H1 (cell line): ENCODE measurements around the gene ST8SIA2. TPM values are rescaled to one million over a fixed set of nuclear protein-coding genes. Genes with fewer than 3 reads are reported as not detected.

Source experiments
- CTCF ChIA-PET: fragments of 300-600 bp; sonication (Branson Sonifier 250); formaldehyde crosslinking; loops from one replicate; lab custom pipeline; 2021; ENCODE audit not compliant: partially characterized antibody; lab: Charles Lee
- POLR2A ChIA-PET: fragments of 300-600 bp; sonication (Branson Sonifier 250); formaldehyde crosslinking; loops from one replicate; lab custom pipeline; 2021; ENCODE audit warnings: inconsistent platforms; ENCODE audit not compliant: partially characterized antibody; lab: Charles Lee
- DNase-seq, 2 experiments: peaks; one replicate each; pipeline versions ENCODE4 v3.0.0 to v3.0.0-alpha.2; 2010 to 2022; ENCODE audit warnings: low spot score in 2 of 2, low read depth in 1 of 2, mixed read lengths in 1 of 2
- FAIRE-seq: peaks from 2 replicates; lab custom pipeline; 2011; peaks lifted over from hg19 to GRCh38; lab: Jason Lieb, UNC
- H2AFZ ChIP-seq: 2 replicates; pipeline ENCODE4 v1.8.1; 2012; ENCODE audit warnings: low read length, inconsistent platforms
- H2AK5ac ChIP-seq: 2 replicates; pipeline ENCODE4 v1.6.1; 2013; ENCODE audit warnings: low read depth, low read length
- H2BK120ac ChIP-seq: replicated peaks from 2 replicates; pipeline ENCODE3; 2013; ENCODE audit warnings: low read depth, low read length, inconsistent platforms
- H2BK12ac ChIP-seq: 2 replicates; pipeline ENCODE4 v1.6.1; 2013; ENCODE audit warnings: low read depth, low read length
- H2BK15ac ChIP-seq: 2 replicates; pipeline ENCODE4 v1.6.1; 2013; ENCODE audit warnings: low read length
- H2BK20ac ChIP-seq: 2 replicates; pipeline ENCODE4 v1.6.1; 2013; ENCODE audit warnings: low read length
- H2BK5ac ChIP-seq: 2 replicates; pipeline ENCODE4 v1.6.1; 2013; ENCODE audit warnings: low read depth, low read length
- H3K14ac ChIP-seq: 2 replicates; pipeline ENCODE4 v1.6.1; 2013; ENCODE audit warnings: inconsistent platforms; ENCODE audit not compliant: insufficient read length
- H3K18ac ChIP-seq: 2 replicates; pipeline ENCODE4 v1.6.1; 2013; ENCODE audit warnings: low read length; ENCODE audit errors: extremely low read depth
- H3K23ac ChIP-seq: 2 replicates; pipeline ENCODE4 v1.6.1; 2013; ENCODE audit warnings: inconsistent platforms; ENCODE audit not compliant: insufficient read length
- H3K23me2 ChIP-seq: 2 replicates; pipeline ENCODE4 v1.6.1; 2013; ENCODE audit warnings: low read depth, low read length
- H3K27ac ChIP-seq: 2 replicates; pipeline ENCODE4 v1.6.1; 2011; ENCODE audit warnings: low read depth, low read length, inconsistent platforms
- H3K27me3 ChIP-seq, 4 experiments: replicated peaks in 1 of 4; 1 replicate in 1 of 4; 2 replicates in 3 of 4; pipeline versions ENCODE4 v1.6.1 to v1.8.1; 2011 to 2013; ENCODE audit warnings: low read length in 3 of 4, mild to moderate bottlenecking in 3 of 4, inconsistent platforms in 2 of 4, mixed read lengths in 2 of 4, moderate library complexity in 1 of 4; ENCODE audit not compliant: control insufficient read depth in 3 of 4, insufficient read depth in 3 of 4; ENCODE audit errors: extremely low read depth in 1 of 4
- H3K36me3 ChIP-seq, 4 experiments: 2 replicates each; pipeline versions ENCODE4 v1.6.1 to v1.8.1; 2011 to 2013; ENCODE audit warnings: mild to moderate bottlenecking in 4 of 4, low read length in 3 of 4, moderate library complexity in 2 of 4, control low read depth in 1 of 4, inconsistent platforms in 1 of 4; ENCODE audit not compliant: insufficient read depth in 4 of 4, control insufficient read depth in 2 of 4
- H3K4ac ChIP-seq: replicated peaks from 2 replicates; pipeline ENCODE3; 2013; ENCODE audit warnings: low read length, low read depth, mixed read lengths, inconsistent platforms; ENCODE audit not compliant: insufficient read length
- H3K4me1 ChIP-seq, 4 experiments: replicated peaks in 1 of 4; 1 replicate in 1 of 4; 2 replicates in 3 of 4; pipeline versions ENCODE4 v1.6.1 to v1.8.1; 2011 to 2013; ENCODE audit warnings: low read length in 3 of 4, inconsistent platforms in 2 of 4, mixed read lengths in 1 of 4; ENCODE audit not compliant: insufficient read depth in 4 of 4, control insufficient read depth in 3 of 4
- H3K4me2 ChIP-seq, 2 experiments: 2 replicates each; pipeline versions ENCODE4 v1.6.1 to v1.8.1; 2011 to 2013; ENCODE audit warnings: low read depth in 2 of 2, low read length in 2 of 2, control low read depth in 1 of 2, inconsistent platforms in 1 of 2, mild to moderate bottlenecking in 1 of 2; ENCODE audit not compliant: insufficient read depth in 1 of 2
- H3K4me3 ChIP-seq, 4 experiments: fragments of 200-600, 300-600 bp in 1 of 4; sonication (generic), shearing (Covaris generic), sonication (Bioruptor Twin) in 1 of 4; 2 replicates each; pipeline versions ENCODE4 v1.5.1 to v1.8.1; 2011 to 2016; ENCODE audit warnings: low read length in 4 of 4, low read depth in 3 of 4, control low read depth in 2 of 4, inconsistent platforms in 2 of 4, mild to moderate bottlenecking in 2 of 4, mixed read lengths in 1 of 4, moderate library complexity in 1 of 4; ENCODE audit not compliant: insufficient read depth in 2 of 4; ENCODE audit errors: extremely low read depth in 1 of 4
- H3K56ac ChIP-seq: replicated peaks from 2 replicates; pipeline ENCODE3; 2013; ENCODE audit warnings: low read depth, mild to moderate bottlenecking, mixed read lengths, low read length, inconsistent platforms; ENCODE audit not compliant: insufficient read length
- H3K79me1 ChIP-seq: 2 replicates; pipeline ENCODE4 v1.6.1; 2013; ENCODE audit warnings: low read depth, low read length, control low read depth
- H3K79me2 ChIP-seq, 2 experiments: 2 replicates each; pipeline versions ENCODE4 v1.6.1 to v1.8.1; 2012 to 2013; ENCODE audit warnings: low read length in 2 of 2, mild to moderate bottlenecking in 2 of 2, inconsistent platforms in 1 of 2; ENCODE audit not compliant: insufficient read depth in 2 of 2, control insufficient read depth in 1 of 2
- H3K9ac ChIP-seq, 4 experiments: replicated peaks in 1 of 4; 1 replicate in 1 of 4; 2 replicates in 3 of 4; pipeline versions ENCODE4 v1.6.1 to v1.8.1; 2011 to 2013; ENCODE audit warnings: low read depth in 3 of 4, low read length in 3 of 4, control low read depth in 2 of 4, mild to moderate bottlenecking in 2 of 4, moderate library complexity in 2 of 4, inconsistent platforms in 1 of 4; ENCODE audit errors: extremely low read depth in 1 of 4
- H3K9me3 ChIP-seq, 2 experiments: 2 replicates each; pipeline versions ENCODE4 v1.6.1 to v1.8.1; 2012 to 2013; ENCODE audit warnings: mild to moderate bottlenecking in 2 of 2, moderate library complexity in 2 of 2, control low read depth in 1 of 2, inconsistent platforms in 1 of 2, low read depth in 1 of 2, low read length in 1 of 2, mixed read lengths in 1 of 2; ENCODE audit not compliant: insufficient read depth in 2 of 2
- H4K20me1 ChIP-seq, 2 experiments: replicated peaks in 1 of 2; 2 replicates each; pipeline versions ENCODE3 to v1.8.1; 2011 to 2013; ENCODE audit warnings: inconsistent platforms in 2 of 2, low read length in 2 of 2, mild to moderate bottlenecking in 1 of 2; ENCODE audit not compliant: insufficient read depth in 2 of 2, control insufficient read depth in 1 of 2
- H4K5ac ChIP-seq: 2 replicates; pipeline ENCODE4 v1.6.1; 2013; ENCODE audit warnings: low read length, low read depth, mixed read lengths, inconsistent platforms; ENCODE audit not compliant: insufficient read length
- H4K8ac ChIP-seq: 2 replicates; pipeline ENCODE4 v1.8.0; 2013; ENCODE audit warnings: mild to moderate bottlenecking, moderate library complexity, low read length, inconsistent platforms; ENCODE audit not compliant: insufficient read depth; ENCODE audit errors: extremely low read depth
- H4K91ac ChIP-seq: replicated peaks from 2 replicates; pipeline ENCODE3; 2013; ENCODE audit warnings: low read length, mixed read lengths, inconsistent platforms; ENCODE audit not compliant: insufficient read length
- WGBS, 2 experiments: shearing (Covaris generic) in 1 of 2; methylation state at CpG; one replicate each; pipeline versions ENCODE4 v1.1.6 to v1.1.7; 2013 to 2015; ENCODE audit warnings: low lambda C conversion rate in 2 of 2, mixed read lengths in 2 of 2, inconsistent platforms in 1 of 2, low coverage in 1 of 2, missing lambda C conversion rate in 1 of 2; ENCODE audit not compliant: insufficient replicate concordance in 2 of 2, insufficient coverage in 1 of 2, insufficient read length in 1 of 2; ENCODE audit errors: extremely low coverage in 1 of 2, missing lambda C conversion rate in 1 of 2; 5-methylcytosine and 5-hydroxymethylcytosine counted together
- polyA plus RNA-seq, 7 experiments: library from polyadenylated mRNA; depleted of rRNA in 3 of 7; stranded (reverse) in 5 of 7; unstranded in 2 of 7; fragments of >200 nt in 5 of 7; fragments of 200-250 nt in 2 of 7; gene quantifications; 1 replicate in 5 of 7; 2 replicates in 1 of 7; 4 replicates in 1 of 7; pipeline versions ENCODE4 v1.2.1 to v1.2.3, GENCODE V29; 2011 to 2013; ENCODE audit warnings: missing spikeins in 2 of 7, mixed read lengths in 2 of 7
- total RNA-seq: library from RNA; stranded (reverse); fragmentation: NEBNext Ultra II Directional; extraction: Animal tissue kit (Norgen Biotek cat#: 25700); gene quantifications from 2 replicates; pipeline ENCODE4 v1.2.1, GENCODE V29; 2021

The ST8SIA2 gene
- total and polyA plus RNA-seq, 2 of the 8 experiments (the other 6 are each of a cell fraction or from before 2014, with no cell fraction given) = 3.0 to 4.5 TPM

- peak overlapping the region in 1 of 2 experiments; percentile 18; a peak in 1 of 4 replicates for H3K4me2 ChIP-seq
- no peak overlapping the region for H3K23ac ChIP-seq
- H3K4ac ChIP-seq = no peak overlapping the region
- CTCF ChIA-PET = interaction anchor here (0.8 to 1.6 kb wide), 3 partner anchors 10 to 39 kb away, joined by 4 read pairs; no protein-coding TSS in a partner anchor
- POLR2A ChIA-PET = interaction anchor here (1.1 kb wide), 1 partner anchor 9 kb away, joined by 3 read pairs; no protein-coding TSS in a partner anchor
- H3K4me3 ChIP-seq = no peak overlapping the region
- DNase-seq = no peak
- no peak for FAIRE-seq
- no peak overlapping the region for H4K91ac ChIP-seq
- no peak overlapping the region for H4K5ac ChIP-seq
- H2BK20ac ChIP-seq = no peak overlapping the region
- H2BK120ac ChIP-seq = no peak overlapping the region
- no peaks in the 10 kb centered on the region for H3K36me3 ChIP-seq
- H2BK15ac ChIP-seq = no peak overlapping the region
- H2AFZ ChIP-seq = no peak overlapping the region
- no peaks in the 10 kb centered on the region for H3K79me2 ChIP-seq
- H3K9me3 ChIP-seq = no peaks in the 10 kb centered on the region
- H3K27me3 ChIP-seq = no peaks in the 10 kb centered on the region
- no peak overlapping the region for H4K8ac ChIP-seq
- no peak overlapping the region for H3K18ac ChIP-seq
- WGBS, 2 experiments = 100% methylated on average over 1 of the region's 1 CpG; no CpG with 5 or more reads in 1 of the 2 experiments
- H3K79me1 ChIP-seq = 0 out of 2 replicates have a peak, but pooled peaks cover 2% of the 10 kb centered on the region
- no peak overlapping the region for H2BK5ac ChIP-seq
- H3K9ac ChIP-seq = no peak overlapping the region
- no peak overlapping the region for H2AK5ac ChIP-seq
- H3K4me1 ChIP-seq = peaks cover 0 to 12% (median 3%) of the 10 kb centered on the region in 4 experiments; a peak in 4 of 7 replicates
- no peak overlapping the region for H2BK12ac ChIP-seq
- no peak overlapping the region for H3K56ac ChIP-seq
- H4K20me1 ChIP-seq = no peaks in the 10 kb centered on the region
- H3K23me2 ChIP-seq = no peaks in the 10 kb centered on the region
- no peak overlapping the region for H3K14ac ChIP-seq
- H3K27ac ChIP-seq = no peak overlapping the region
These were observed 36.4 kb downstream of the ST8SIA2 start for GRCh38 chr15:92430069-92430440.
